GM18505 (cell line): Measurements from ENCODE around the gene BCL11A.

Experiments used
- ATAC-seq: cut with Tn5 transposase; IDR thresholded peaks from one replicate; pipeline ENCODE4 v1.9.1; 2021; ENCODE audit not compliant: unreplicated experiment
- POLR2A ChIP-seq: IDR thresholded peaks from 4 replicates; pipeline ENCODE4 v1.6.1; 2011; ENCODE audit warnings: borderline replicate concordance; ENCODE audit not compliant: insufficient read depth, insufficient read length; ENCODE audit errors: extremely low read depth

The BCL11A gene

DNA sequence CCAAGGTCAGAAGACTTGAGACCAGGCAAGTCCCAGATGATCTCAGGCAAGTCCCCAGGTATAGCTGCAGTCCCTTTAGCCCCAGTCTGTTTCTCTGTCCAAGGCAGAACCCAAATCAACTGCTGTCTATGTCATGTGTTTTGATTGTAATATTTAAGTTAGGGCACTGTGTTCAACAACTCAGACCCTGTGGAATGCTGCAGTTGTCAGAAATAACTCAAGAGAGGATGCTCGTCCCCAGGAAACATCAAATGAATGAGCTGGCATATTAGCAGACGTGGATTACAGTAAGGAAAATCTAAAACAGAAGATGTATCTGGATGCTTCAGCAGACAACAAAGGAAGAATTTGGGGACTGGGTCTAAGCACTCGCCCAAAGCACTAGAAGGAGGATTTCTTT is 70.1 kb downstream of the BCL11A start:
- ATAC-seq = no peak
- TF ChIP-seq POLR2A = no peak

DNA sequence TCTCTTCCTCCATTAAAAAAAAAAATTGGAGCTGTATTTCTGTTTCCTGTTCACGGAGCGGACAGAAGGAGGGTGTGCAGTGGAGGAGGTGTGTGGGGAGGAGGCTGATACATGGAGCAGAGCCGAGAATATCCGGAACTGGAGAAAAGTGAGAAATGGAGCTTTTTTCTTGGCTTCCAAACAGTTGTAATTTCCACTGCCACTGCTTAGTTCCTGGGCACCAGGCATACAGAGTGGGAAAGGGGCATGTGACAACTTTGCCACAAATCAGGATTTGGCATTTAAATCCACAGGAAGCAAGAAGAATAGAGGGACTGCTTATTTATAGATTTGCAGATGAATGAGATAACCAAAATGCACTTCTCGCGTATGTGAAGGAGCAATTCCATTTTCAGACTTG is 71.2 kb downstream of the BCL11A start:
- no peak for ATAC-seq
- no peak for TF ChIP-seq POLR2A

- no peak for TF ChIP-seq POLR2A
- ATAC-seq = no peak
Observed at GRCh38 chr2:60481257-60481656, 72.2 kb downstream of the BCL11A start.

GRCh38 chr2:60480089-60480773 is 73.2 kb downstream of the BCL11A start:
- ATAC-seq = no peak
- TF ChIP-seq POLR2A = no peak

DNA sequence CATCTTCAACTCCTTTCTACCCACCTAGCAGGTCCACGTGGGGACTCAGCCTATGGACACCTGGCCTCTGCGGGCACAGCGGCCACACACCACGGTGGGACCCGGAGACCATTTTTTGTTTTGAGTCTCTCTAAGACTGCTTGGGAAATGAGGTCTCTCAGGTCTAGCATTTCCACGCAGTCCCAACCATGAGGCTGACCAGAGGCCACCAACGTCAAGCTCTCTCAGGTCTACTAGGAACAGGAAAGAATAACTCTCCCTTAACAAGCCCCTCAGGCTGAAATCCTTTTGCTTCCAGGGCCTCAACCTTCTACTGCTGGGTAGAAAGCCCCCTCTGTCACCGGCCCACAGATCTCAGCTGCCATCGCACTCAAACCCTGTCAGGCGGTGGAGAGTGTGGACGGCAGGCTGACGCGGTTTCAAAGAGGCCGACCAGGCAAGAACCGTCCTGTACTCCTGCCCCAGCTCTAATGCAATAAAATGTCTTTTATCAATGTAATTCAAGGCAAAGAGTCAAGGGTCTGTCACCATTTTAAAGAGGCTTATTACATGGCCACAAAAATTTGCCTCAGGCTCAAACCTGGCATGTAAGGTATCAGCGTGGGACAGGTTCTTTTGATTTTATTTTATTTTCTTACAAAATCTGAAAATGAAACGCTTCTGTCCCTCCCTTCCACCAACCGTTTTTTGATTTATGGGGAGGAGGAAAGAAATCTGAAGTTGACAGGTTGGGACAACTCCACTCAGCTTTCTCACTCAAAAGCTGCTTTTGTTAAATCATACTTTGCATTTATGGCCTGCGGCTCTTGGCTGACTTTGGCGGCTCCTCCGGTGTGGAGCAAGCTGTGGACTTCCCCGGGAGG is 74.0 kb downstream of the BCL11A start:
- ATAC-seq = no peak
- TF ChIP-seq POLR2A = no peak

DNA sequence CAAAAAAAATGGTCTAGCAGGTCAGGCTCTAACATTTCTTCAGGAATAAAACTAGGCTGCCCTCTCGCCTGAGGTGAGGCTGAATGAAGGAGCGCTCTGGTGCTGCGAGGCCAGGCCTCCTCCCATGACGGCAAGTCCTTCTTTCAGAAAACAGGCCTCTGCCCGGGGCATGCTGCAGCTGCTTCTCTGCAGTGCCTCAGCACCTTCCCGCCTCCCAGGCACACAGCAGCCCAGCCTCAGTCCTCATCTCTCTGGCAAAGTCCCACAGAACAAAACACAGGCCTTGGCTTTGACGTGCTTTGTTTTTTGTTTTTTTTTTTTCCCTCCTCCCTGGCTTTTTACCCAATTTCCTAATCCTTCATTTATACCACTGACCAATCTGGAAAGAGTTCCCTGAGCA is 74.8 kb downstream of the BCL11A start:
- no peak for ATAC-seq
- TF ChIP-seq POLR2A = no peak

- no peak for ATAC-seq
- TF ChIP-seq POLR2A = no peak
Observed at GRCh38 chr2:60476206-60476954, 77.1 kb downstream of the BCL11A start.

GRCh38 chr2:60475123-60475830 is 78.2 kb downstream of the BCL11A start:
- no peak for TF ChIP-seq POLR2A
- ATAC-seq = no peak

GRCh38 chr2:60474301-60474700 is 79.2 kb downstream of the BCL11A start:
- no peak for TF ChIP-seq POLR2A
- ATAC-seq = no peak

GRCh38 chr2:60473546-60473945 is 79.9 kb downstream of the BCL11A start:
- TF ChIP-seq POLR2A = no peak

GRCh38 chr2:60472663-60473289 is 80.7 kb downstream of the BCL11A start:
- TF ChIP-seq POLR2A = no peak
- ATAC-seq = no peak

More at GRCh38 chr2:60473546-60473945, 79.9 kb downstream of the BCL11A start:
- no peak for ATAC-seq

- no peak for ATAC-seq
- TF ChIP-seq POLR2A = no peak
Observed at GRCh38 chr2:60472041-60472440, 81.4 kb downstream of the BCL11A start.
